NB4 (cell line): ENCODE data around the gene RAET1E.

ENCODE experiments used
- DNase-seq: peaks from one replicate; pipeline ENCODE4 v3.0.0; 2010; ENCODE audit warnings: low read depth
- H3K4me3 ChIP-seq: one replicate; pipeline ENCODE4 v1.5.1; 2011; ENCODE audit warnings: mild to moderate bottlenecking, low read depth, low read length, moderate library complexity
- CTCF ChIP-seq: IDR thresholded peaks from one replicate; pipeline ENCODE4 v1.5.1; 2012; ENCODE audit warnings: low read depth, low read length
- MAX ChIP-seq: IDR thresholded peaks from 2 replicates; pipeline ENCODE4 v1.6.1; 2011; ENCODE audit warnings: low read depth, low read length
- MYC ChIP-seq: IDR thresholded peaks from 2 replicates; pipeline ENCODE4 v1.6.1; 2011; ENCODE audit warnings: low read depth, low read length
- POLR2A ChIP-seq: IDR thresholded peaks from 2 replicates; pipeline ENCODE4 v1.6.1; 2011; ENCODE audit warnings: mild to moderate bottlenecking; ENCODE audit not compliant: insufficient read length; ENCODE audit errors: extremely low read depth

Gene RAET1E

GRCh38 chr6:149899486-149899885 is 1.6 kb upstream of the RAET1E start:
- H3K4me3 ChIP-seq, result no peak overlapping the region
- TF ChIP-seq MAX, result no peak
- no peak for TF ChIP-seq MYC
- TF ChIP-seq POLR2A, result no peak
- no peak for TF ChIP-seq CTCF
- no peak for DNase-seq

GRCh38 chr6:149898966-149899365 is 1.1 kb upstream of the RAET1E start:
- TF ChIP-seq CTCF (no peak), MAX (no peak), POLR2A (no peak), MYC (no peak)
- H3K4me3 ChIP-seq, result no peak overlapping the region
- no peak for DNase-seq

GRCh38 chr6:149897015-149897697 is 757 bp downstream of the RAET1E start:
- no peak for DNase-seq
- no peak overlapping the region for H3K4me3 ChIP-seq
- TF ChIP-seq POLR2A (no peak), MYC (no peak), CTCF (no peak), MAX (no peak)

GRCh38 chr6:149896491-149896890 is 1.4 kb downstream of the RAET1E start:
- no peak for DNase-seq
- no peak overlapping the region for H3K4me3 ChIP-seq
- TF ChIP-seq MAX (no peak), POLR2A (no peak), CTCF (no peak), MYC (no peak)

- no peak for DNase-seq
- no peak overlapping the region for H3K4me3 ChIP-seq
- TF ChIP-seq MYC, result no peak
- TF ChIP-seq MAX, result no peak
- TF ChIP-seq CTCF, result no peak
These were observed 2.1 kb downstream of the RAET1E start for GRCh38 chr6:149895833-149896271.
